Measurements from ENCODE around the gene DDAH1.

DNA sequence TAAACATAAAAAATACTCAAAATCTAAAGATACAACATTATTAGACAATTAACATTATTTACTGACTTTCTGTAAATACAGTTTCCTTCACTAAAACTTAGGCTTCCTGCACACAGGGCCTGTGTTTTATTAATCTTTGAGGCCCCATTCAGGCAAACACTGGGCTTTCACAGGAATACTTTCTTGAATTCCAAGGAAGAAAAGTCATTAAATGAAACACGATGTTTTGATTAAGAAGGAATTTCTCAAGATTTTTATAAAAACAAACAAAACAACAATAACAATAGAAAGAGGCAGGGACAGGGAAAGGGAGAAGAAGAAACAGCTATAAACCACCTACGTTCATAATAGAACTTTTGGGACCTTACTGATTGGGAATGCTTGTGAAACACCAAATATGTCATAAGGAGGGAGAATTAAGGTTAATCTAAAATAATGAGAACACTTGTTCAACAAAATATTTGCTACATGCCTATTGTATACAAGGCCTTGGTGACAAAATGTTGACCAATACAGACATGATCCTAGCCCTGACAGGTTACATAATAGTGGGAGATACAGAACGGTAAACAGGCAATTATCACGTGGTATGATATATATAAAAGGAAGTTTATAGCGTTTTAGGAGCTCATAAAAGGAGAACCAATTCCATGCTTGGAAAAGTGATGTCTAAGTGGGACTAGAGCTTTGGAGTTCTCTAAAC lies 3.6 kb downstream of the DDAH1 start:
- TF ChIP-seq POLR2A (IDR thresholded peaks at IDR 0.05) (no peak), POLR2AphosphoS5 (IDR thresholded peaks at IDR 0.05) (no peak)
- TF ChIP-seq, protein P1, sequence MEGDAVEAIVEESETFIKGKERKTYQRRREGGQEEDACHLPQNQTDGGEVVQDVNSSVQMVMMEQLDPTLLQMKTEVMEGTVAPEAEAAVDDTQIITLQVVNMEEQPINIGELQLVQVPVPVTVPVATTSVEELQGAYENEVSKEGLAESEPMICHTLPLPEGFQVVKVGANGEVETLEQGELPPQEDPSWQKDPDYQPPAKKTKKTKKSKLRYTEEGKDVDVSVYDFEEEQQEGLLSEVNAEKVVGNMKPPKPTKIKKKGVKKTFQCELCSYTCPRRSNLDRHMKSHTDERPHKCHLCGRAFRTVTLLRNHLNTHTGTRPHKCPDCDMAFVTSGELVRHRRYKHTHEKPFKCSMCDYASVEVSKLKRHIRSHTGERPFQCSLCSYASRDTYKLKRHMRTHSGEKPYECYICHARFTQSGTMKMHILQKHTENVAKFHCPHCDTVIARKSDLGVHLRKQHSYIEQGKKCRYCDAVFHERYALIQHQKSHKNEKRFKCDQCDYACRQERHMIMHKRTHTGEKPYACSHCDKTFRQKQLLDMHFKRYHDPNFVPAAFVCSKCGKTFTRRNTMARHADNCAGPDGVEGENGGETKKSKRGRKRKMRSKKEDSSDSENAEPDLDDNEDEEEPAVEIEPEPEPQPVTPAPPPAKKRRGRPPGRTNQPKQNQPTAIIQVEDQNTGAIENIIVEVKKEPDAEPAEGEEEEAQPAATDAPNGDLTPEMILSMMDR (IDR thresholded peaks at IDR 0.05): no peak

Data from sigmoid colon (tissue), 4 donors.